ENCODE measurements around the gene COG7.

COG7 gene

DNA sequence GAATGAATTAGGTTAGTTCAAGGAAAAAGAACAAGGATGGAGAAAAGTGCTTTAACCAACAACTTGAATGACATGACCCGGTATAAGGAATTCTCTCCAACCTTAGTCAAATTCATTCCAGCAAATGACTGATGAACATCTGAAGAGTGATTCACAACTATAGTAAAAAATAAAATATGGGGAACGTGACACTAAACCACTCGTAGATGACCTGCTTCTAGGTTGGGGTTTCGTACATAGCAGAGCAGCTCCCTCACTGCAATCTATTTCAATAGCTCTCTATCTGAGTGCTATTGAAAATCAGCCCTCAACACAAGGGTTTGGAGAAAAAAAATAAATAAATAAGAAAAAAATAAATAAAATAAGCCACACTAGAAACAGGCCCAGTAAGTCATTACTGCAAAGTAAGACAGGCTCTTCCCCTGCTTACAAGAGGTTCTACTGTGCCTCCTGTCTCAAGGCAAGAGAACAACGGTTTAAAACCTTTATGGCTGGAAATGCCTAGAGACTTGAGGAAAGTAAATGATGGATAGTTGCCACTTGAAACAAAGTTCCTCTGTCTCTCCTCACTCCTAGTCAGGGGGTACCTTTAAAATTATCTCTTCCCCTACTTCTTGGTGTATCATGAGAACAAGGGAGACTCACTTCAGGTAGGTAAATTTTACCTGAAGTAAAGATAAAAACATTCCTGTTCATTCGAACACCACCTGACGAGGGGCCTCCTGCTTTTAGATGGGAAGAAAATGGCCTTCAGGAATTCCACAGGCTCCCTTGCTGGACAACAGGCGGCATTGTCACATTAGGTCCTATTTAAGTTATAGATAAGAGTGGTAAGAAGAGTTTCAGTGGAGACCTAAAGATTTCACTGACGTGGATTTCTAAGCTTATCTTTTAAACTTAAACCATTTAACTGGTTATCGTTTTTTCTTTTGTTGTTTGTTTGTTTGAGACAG lies 20.5 kb downstream of the COG7 start:
- H3K36me3 ChIP-seq (ENCODE audit: insufficient read depth): peaks cover 3% of the 10 kb centered on the region; the same call in 1 of the 2 replicates
- no peaks in the 10 kb centered on the region for H4K20me1 ChIP-seq (ENCODE audit: insufficient read depth)
- no peaks in the 10 kb centered on the region for H3K79me2 ChIP-seq (ENCODE audit: insufficient read depth, low read depth)
- TF ChIP-seq, protein P1, sequence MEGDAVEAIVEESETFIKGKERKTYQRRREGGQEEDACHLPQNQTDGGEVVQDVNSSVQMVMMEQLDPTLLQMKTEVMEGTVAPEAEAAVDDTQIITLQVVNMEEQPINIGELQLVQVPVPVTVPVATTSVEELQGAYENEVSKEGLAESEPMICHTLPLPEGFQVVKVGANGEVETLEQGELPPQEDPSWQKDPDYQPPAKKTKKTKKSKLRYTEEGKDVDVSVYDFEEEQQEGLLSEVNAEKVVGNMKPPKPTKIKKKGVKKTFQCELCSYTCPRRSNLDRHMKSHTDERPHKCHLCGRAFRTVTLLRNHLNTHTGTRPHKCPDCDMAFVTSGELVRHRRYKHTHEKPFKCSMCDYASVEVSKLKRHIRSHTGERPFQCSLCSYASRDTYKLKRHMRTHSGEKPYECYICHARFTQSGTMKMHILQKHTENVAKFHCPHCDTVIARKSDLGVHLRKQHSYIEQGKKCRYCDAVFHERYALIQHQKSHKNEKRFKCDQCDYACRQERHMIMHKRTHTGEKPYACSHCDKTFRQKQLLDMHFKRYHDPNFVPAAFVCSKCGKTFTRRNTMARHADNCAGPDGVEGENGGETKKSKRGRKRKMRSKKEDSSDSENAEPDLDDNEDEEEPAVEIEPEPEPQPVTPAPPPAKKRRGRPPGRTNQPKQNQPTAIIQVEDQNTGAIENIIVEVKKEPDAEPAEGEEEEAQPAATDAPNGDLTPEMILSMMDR (conservative IDR thresholded peaks at IDR 0.05; ENCODE audit: low read depth, low read length): no peak
- no peak overlapping the region for H3K4me3 ChIP-seq (IDR thresholded peaks at IDR 0.05; ENCODE audit: insufficient read depth, low read depth, low read length)
- H3K9ac ChIP-seq: no peak overlapping the region
- H2AFZ ChIP-seq (ENCODE audit: low read depth): no peak overlapping the region
- H3K4me2 ChIP-seq: no peak overlapping the region
- no peak overlapping the region for H3K27ac ChIP-seq
- peaks cover 51% of the 10 kb centered on the region for H3K4me1 ChIP-seq (ENCODE audit: low read depth, poor library complexity, severe bottlenecking)
- H3K27me3 ChIP-seq (ENCODE audit: insufficient read depth, low read depth): no peaks in the 10 kb centered on the region

DNA sequence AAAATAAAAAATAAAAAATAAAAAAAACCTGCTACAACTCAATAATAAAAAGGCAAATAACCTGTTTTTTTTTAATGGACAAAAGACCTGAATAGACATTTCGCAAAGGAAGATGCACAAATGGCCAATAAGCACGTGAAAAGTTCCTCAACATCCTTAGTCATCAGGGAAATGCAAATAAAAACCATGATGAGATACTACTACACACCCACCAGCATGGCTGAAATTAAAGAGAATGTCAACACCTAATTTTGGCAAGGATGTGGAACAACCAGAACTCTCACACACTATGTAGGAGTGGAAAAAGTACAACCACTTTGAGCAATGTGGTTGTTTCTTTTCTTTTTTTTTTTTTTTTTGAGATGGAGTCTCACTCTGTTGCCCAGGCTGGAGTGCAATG lies 24.6 kb downstream of the COG7 start:
- no peak overlapping the region for H3K4me3 ChIP-seq (IDR thresholded peaks at IDR 0.05; ENCODE audit: insufficient read depth, low read depth, low read length)
- no peak overlapping the region for H3K4me2 ChIP-seq
- TF ChIP-seq, protein P1 (conservative IDR thresholded peaks at IDR 0.05; ENCODE audit: low read depth, low read length): no peak
- no peaks in the 10 kb centered on the region for H3K79me2 ChIP-seq (ENCODE audit: insufficient read depth, low read depth)
- H2AFZ ChIP-seq (ENCODE audit: low read depth): no peak overlapping the region
- H3K9ac ChIP-seq: no peak overlapping the region
- H3K27ac ChIP-seq: no peak overlapping the region
- H3K27me3 ChIP-seq (ENCODE audit: insufficient read depth, low read depth): no peaks in the 10 kb centered on the region
- H3K36me3 ChIP-seq (ENCODE audit: insufficient read depth): peaks cover 3% of the 10 kb centered on the region; the same call in 1 of the 2 replicates
- no peaks in the 10 kb centered on the region for H4K20me1 ChIP-seq (ENCODE audit: insufficient read depth)
- peaks cover 27% of the 10 kb centered on the region for H3K4me1 ChIP-seq (ENCODE audit: low read depth, poor library complexity, severe bottlenecking)

DNA sequence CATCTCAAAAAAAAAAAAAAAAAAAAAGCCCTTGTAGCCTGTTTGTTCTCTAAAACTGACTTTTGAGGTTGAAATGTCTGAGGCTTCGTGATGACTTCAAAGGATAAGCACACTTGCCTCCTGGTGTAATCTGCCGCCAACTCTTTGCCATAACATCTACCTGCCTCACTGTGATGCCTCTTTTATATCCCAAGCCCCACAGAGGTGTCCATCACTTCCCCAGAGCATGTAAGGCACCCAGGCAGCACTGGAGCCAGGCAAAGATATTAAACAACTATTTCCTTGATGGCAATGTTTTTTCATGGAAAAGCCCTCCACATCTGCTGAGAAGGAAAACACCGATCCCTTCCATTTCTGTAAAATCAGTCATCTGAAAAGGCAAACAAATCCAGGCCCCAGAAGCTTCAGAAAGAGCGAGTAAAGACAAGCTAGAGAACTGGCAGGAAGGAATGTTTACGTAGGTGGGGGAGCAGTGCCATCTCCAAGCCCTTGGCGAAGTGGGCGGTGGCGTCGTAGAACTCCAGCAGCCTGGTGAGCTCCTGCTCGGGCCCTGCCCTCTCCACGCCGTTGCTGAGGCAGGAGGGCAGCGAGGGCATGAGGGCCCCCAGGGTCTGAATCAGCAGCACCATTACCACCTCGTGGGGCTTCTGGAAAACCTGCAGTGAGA lies 28.6 kb downstream of the COG7 start:
- Histone ChIP-seq H3K4me1 (ENCODE audit: low read depth, poor library complexity, severe bottlenecking) (peaks cover 11% of the 10 kb centered on the region), H3K4me2 (no peak overlapping the region), H3K36me3 (ENCODE audit: insufficient read depth) (no peaks in the 10 kb centered on the region), H2AFZ (ENCODE audit: low read depth) (no peak overlapping the region), H3K4me3 (IDR thresholded peaks at IDR 0.05; ENCODE audit: insufficient read depth, low read depth, low read length) (no peak overlapping the region), H3K79me2 (ENCODE audit: insufficient read depth, low read depth) (no peaks in the 10 kb centered on the region), H4K20me1 (ENCODE audit: insufficient read depth) (no peaks in the 10 kb centered on the region), H3K9ac (no peak overlapping the region), H3K27ac (no peak overlapping the region), H3K27me3 (ENCODE audit: insufficient read depth, low read depth) (no peaks in the 10 kb centered on the region)
- TF ChIP-seq, protein P1 (conservative IDR thresholded peaks at IDR 0.05; ENCODE audit: low read depth, low read length): no peak

DNA sequence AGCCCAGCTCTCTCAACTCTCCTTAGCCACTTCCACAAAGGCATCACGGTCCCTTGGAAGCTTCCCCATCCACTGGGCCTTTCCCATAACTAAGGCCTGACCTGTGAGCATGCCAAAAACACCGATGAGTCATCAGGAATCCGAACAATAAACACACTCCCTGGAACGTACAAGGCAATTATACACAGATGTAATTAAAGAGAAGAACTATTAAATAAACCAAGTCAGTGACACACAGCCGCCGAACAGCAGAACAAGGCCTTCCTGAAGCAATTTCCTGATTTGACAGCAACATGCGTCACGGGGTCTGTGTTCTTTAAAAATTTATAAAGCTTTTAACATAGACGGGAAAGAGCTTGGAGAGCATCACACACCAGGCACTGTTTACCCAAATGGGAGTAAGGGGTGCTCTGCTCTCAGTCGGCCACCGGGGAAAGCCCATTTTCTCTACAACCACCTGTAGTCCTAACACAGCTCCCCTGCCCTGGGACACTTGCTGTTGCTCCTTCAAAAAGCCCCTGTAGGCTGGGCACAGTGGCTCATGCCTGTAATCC lies 29.4 kb downstream of the COG7 start:
- Histone ChIP-seq H3K27me3 (ENCODE audit: insufficient read depth, low read depth) (no peaks in the 10 kb centered on the region), H3K9ac (no peak overlapping the region), H3K4me2 (no peak overlapping the region), H3K79me2 (ENCODE audit: insufficient read depth, low read depth) (no peaks in the 10 kb centered on the region), H2AFZ (ENCODE audit: low read depth) (no peak overlapping the region), H3K4me3 (IDR thresholded peaks at IDR 0.05; ENCODE audit: insufficient read depth, low read depth, low read length) (no peak overlapping the region), H3K4me1 (ENCODE audit: low read depth, poor library complexity, severe bottlenecking) (peaks cover 11% of the 10 kb centered on the region), H3K27ac (no peak overlapping the region), H3K36me3 (ENCODE audit: insufficient read depth) (no peaks in the 10 kb centered on the region), H4K20me1 (ENCODE audit: insufficient read depth) (no peaks in the 10 kb centered on the region)
- TF ChIP-seq, protein P1 (conservative IDR thresholded peaks at IDR 0.05; ENCODE audit: low read depth, low read length): no peak
